Measurements from ENCODE around the gene NOX5. TPM values are rescaled to one million over a fixed set of nuclear protein-coding genes. Genes with fewer than 3 reads are reported as not detected.

Gene NOX5
- total RNA-seq, 2 donors from 2014 or later, result 0.05 to 0.17 TPM

DNA sequence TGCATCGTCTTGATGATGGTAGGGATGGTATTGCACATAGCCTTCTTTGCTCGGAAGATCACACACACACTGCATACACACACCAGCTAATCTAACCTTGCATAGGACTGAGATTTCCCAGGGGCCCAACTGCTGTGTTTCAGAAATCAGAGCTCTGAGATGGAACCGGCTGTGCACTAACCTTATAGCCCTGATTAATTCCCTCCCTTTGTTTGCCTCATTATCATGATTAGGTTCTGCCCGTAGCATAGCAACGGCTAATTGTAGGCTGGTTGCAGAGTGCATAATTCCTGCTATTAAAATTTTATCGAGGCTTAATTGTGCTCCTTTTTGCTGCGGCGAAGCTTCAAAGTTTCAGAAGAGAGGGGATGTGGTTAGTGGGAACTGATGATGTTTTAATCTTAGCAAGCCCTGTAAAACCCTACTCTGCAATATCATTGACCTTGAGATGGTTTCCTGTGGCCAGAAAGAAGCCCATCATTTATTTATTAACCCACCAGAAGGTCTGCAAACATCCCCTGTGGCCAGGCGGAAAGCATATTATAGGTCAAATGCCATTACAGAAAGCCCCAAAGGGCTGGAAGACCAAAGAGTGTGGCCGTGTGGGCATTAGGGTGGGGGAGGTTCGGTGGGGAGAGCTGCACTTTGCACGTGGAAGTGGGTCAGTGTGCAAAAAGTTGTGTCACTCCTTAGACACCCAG is 89.7 kb downstream of the NOX5 start:
- Histone ChIP-seq H3K9ac (ENCODE audit: low read depth in 2 of 2, low read length in 2 of 2) (no peak overlapping the region), H3K9me3 (no peaks in the 10 kb centered on the region), H3K36me3 (no peaks in the 10 kb centered on the region), H3K27me3 (no peaks in the 10 kb centered on the region), H3K4me3 (no peak overlapping the region), H3K27ac (no peak overlapping the region), H3K4me1 (no peaks in the 10 kb centered on the region)
- intact Hi-C loops (cut with DNase I), result no loop called here
- no peak for DNase-seq
- TF ChIP-seq CTCF (IDR thresholded peaks at IDR 0.05), result no peak

DNA sequence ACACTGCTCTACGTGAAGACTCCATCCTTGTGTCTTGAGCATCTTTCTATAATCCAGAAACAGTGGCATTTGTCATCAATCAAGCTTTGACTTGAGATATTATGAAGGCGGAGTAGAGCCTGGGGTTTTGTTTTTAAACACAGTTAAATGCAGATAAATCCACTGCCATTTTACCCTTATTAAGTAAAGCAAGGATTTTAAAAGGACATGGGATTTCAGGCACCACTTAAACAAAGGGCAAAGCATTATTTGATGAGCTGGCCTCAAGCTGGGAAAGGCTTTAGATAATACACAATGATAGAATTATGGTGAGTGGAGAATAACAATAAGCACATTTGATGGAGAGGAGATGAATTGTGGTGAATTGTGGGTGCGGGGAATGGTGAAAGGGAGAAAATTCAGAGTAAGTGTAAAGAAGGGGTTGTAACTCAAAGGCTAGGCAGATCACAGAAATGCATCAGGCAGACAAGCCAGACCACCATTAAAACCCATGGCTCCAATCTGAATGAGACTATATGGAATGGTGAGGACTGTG is 91.0 kb downstream of the NOX5 start:
- H3K4me1 ChIP-seq, result no peaks in the 10 kb centered on the region
- no peaks in the 10 kb centered on the region for H3K27me3 ChIP-seq
- H3K27ac ChIP-seq, result no peak overlapping the region
- no peak for TF ChIP-seq CTCF (IDR thresholded peaks at IDR 0.05)
- no peak overlapping the region for H3K9ac ChIP-seq (ENCODE audit: low read depth in 2 of 2, low read length in 2 of 2)
- H3K4me3 ChIP-seq, result no peak overlapping the region
- no peaks in the 10 kb centered on the region for H3K36me3 ChIP-seq
- intact Hi-C loops (cut with DNase I), result no loop called here
- H3K9me3 ChIP-seq, result no peaks in the 10 kb centered on the region
- DNase-seq, result no peak

- no peaks in the 10 kb centered on the region for H3K27me3 ChIP-seq
- H3K9me3 ChIP-seq, result no peaks in the 10 kb centered on the region
- no peak for DNase-seq
- TF ChIP-seq CTCF (IDR thresholded peaks at IDR 0.05), result no peak
- no peak overlapping the region for H3K4me3 ChIP-seq
- no peak overlapping the region for H3K9ac ChIP-seq (ENCODE audit: low read depth in 2 of 2, low read length in 2 of 2)
- intact Hi-C loops (cut with DNase I), result no loop called here
- no peaks in the 10 kb centered on the region for H3K4me1 ChIP-seq
- no peaks in the 10 kb centered on the region for H3K36me3 ChIP-seq
- H3K27ac ChIP-seq, result no peak overlapping the region
These were observed 92.6 kb downstream of the NOX5 start for GRCh38 chr15:69107025-69107620.

Other genes starting within 250 kb of the NOX5 start
- gene ANP32A, start 193.8 kb upstream of the NOX5 start, total RNA-seq, result 100 to 1,000 TPM; 126 to 177 TPM
- gene SPESP1, start 84.2 kb upstream of the NOX5 start, total RNA-seq, result 1 to 10 TPM; 4.2 to 5.9 TPM
- gene GLCE, start 145.9 kb downstream of the NOX5 start, total RNA-seq, result 10 to 100 TPM; 28.0 to 61.1 TPM

Data from colonic mucosa (tissue), 4 donors.